Measurements from ENCODE around the gene CRK.

DNA sequence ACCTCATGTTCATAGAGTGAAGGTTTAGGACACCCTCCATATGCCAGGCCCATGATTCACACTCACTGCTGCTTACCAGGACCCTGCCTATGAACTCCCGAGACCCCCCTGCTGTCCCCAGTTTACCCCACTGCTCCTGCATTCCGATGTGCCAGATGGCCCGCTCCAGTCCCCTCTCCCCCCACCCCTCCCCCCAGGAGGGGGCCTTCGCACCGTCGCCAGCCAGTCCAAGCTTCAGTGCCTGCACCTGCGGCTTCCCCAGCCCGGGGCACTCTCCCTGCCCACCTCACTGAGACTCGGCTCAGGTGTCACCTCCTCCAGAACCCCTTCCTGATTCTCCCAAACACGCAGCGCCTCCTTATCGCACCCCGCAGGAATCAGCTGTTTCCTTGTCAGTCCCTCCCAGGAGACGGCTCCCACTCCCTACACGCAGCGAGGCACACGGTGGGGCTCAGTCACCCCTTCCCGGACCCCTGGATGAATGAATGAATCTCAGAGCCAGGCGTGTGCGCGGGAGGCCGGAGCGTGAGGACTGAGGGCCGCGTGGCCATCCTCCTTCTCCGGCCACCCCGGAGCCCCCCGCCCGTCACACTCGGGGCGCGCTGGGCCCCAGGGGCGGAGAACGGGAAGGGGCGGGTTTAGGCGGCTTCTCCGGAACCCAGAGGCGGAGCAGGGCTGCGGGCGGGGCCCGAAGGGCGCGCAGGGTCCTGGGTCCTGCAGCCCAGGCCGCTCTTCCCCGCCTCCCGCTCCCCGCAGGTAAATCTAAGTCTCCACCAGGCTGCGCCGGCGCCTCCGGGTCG lies 34.8 kb upstream of the CRK start:
- TF ChIP-seq, protein P1, sequence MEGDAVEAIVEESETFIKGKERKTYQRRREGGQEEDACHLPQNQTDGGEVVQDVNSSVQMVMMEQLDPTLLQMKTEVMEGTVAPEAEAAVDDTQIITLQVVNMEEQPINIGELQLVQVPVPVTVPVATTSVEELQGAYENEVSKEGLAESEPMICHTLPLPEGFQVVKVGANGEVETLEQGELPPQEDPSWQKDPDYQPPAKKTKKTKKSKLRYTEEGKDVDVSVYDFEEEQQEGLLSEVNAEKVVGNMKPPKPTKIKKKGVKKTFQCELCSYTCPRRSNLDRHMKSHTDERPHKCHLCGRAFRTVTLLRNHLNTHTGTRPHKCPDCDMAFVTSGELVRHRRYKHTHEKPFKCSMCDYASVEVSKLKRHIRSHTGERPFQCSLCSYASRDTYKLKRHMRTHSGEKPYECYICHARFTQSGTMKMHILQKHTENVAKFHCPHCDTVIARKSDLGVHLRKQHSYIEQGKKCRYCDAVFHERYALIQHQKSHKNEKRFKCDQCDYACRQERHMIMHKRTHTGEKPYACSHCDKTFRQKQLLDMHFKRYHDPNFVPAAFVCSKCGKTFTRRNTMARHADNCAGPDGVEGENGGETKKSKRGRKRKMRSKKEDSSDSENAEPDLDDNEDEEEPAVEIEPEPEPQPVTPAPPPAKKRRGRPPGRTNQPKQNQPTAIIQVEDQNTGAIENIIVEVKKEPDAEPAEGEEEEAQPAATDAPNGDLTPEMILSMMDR (conservative IDR thresholded peaks at IDR 0.05; ENCODE audit: low read length): no peak
- no peak for TF ChIP-seq EZH2phosphoT487 (IDR thresholded peaks at IDR 0.05; ENCODE audit: borderline replicate concordance)

All from Loucy (cell line).